GM21423 (cell line): ENCODE data around the gene CLN3.
"Not testable (repeated sequence)": the region's sequence is repeated elsewhere in the genome, so short reads cannot be mapped to it uniquely, and the experiment has no call there.

Experiments used
- ATAC-seq: cut with Tn5 transposase; IDR thresholded peaks from one replicate; pipeline ENCODE4 v1.9.1; 2021; ENCODE audit warnings: mild to moderate bottlenecking, moderate library complexity; ENCODE audit not compliant: unreplicated experiment

Gene CLN3

DNA sequence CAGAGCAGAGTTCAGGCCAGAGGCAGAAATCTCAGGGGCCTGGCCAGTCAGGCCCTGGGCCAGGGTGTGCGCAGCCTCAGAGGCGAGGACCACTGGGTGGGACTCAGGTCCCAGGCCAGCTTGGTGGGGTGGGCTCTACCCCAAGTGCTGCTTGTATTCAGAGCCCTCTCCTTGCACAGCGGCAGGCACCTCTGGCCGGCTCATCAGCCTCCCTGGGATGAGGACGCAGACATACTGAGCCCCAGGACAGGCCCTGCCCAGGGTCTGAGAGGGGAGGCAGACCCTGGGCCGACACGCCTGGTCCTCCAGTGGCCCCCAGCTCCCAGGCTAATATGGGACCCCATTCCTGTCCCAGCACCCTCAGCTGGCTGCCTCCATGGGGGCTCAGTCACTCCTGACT is 22.4 kb upstream of the CLN3 start:
- ATAC-seq: no peak

- ATAC-seq: no peak
Observed at GRCh38 chr16:28513484-28514181, 21.8 kb upstream of the CLN3 start.

DNA sequence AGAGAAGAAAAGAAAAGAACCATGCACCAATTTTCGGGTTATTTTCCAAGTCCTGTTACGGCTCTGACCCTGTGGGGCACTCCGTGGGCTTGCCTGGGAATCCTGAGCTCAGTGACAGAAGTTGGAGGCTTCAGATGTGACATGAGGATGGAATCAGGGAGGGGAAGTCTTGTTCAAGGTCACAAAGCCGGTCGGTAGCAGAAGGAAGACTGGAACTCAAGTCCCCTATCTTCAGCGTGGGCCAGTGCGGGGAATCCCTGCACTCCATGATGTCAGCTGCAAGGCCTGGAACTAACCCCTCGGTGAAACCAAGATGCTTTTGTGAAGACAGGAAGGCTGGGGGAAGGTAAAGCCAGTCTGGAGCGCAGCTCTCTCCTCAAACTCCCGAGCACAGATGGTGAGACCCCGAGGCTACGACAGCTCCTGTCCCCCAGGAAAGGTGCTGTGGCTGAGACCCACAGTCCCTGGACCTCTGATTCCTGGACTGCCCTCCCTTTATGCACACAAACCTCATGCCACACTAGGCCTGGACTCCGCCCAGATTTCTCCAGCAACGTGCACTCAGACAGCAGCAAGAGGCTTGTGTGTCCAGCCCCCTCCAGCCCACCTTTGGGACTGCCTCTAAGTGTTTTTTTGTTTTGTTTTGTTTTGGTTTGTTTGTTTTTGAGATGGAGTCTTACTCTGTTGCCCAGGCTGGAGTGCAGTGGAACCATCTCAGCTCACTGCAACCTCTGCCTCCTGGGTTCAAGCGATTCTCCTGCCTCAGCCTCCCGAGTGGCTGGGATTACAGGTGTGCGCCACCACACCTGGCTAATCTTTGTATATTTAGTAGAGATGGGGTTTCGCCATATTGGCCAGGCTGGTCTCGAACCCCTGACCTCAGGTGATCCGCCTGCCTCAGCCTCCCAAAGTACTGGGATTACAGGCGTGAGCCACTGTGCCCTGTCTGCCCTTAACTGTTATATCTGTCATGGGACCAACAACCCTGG is 20.2 kb upstream of the CLN3 start:
- no peak for ATAC-seq

GRCh38 chr16:28511031-28511430 is 19.2 kb upstream of the CLN3 start:
- no peak for ATAC-seq

GRCh38 chr16:28505489-28506137 is 13.7 kb upstream of the CLN3 start:
- no peak for ATAC-seq

DNA sequence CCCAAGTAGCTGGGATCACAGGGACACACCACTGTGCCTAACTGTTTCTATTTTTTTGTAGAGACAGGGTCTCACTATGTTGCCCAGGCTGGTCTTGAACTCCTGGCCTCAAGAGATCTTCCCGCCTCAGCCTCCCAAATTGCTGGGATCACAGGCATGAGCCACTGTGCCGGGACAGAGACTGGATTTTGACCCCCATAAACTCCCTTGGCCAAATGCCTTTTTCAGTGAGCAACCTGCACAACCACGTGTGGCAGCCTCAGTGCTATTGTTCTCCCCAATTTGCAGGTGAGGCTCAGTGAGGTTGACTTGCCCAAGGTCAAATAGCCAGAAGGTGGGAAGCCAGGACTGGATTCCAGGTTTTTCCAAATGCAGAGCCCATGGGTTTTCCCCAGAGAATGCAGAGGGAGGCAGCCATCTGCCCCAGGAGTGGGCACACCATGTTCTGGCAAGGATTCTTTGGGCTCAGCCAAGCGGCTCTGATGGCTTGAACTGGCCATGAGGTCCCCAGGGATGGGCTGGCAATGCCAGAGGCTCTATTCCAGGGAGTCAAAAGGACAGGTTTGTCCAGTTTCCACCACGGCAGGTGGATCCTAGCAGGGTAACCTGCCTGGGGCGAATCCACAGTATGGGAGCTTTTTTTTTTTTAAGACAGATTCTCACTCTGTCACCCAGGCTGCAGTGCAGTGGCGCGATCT is 13.0 kb upstream of the CLN3 start:
- no peak for ATAC-seq

DNA sequence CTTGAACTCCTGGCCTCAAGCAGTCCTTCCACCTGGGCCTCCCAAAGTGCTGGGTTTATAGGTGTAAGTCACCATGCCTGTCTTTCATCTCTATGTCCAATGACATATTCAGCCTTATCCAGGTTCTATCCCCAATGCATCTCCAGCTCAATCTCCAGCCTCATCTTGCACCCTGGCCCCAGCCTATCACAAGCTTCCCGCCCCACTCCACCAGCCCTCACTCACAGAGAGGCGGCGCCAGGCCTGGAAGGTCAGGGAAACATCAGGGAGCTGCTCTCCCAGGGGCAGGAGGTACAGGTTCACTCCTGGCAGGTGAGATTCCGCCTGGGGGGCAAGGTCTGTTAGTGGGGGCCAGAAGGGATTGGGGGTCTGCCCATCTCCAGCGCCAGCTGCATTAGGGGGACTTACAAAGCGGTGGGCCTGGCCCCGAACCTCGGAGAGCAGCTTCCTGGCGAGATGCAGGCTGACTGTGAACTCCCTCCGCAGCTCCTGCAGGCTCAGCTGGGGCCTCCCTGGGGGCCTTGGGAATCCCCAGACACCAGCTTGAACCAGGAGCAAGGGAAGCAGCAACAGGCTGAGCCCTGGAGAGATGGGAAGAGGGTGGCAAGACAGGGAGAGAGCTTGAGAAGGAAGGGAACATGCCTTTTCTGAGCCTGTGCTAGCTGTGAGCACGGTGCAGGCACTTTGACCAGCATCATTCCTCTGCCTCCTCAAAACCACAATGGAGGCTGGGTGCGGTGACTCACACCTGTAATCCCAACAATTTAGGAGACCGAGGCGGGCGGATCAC is 11.8 kb upstream of the CLN3 start:
- no peak for ATAC-seq

DNA sequence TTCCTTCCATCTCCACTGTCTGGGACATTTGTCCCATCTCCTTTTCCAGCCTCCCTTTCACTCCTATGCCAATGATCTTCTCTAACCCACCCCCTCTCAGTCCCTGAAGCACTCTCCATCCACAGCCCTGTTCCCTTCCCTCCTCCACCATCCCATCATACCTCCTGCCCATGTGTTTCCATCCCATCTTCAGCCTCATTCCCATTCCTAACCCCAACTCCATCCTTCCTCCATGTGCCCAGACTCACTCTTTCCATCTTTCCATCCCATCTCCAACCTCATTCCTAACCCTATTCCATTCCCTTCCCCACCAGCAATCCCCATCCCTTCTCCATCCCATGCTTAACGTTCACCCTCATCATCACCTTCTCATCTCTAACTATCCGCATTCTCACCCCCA is 10.4 kb upstream of the CLN3 start:
- ATAC-seq: no peak

GRCh38 chr16:28501258-28502232 is 9.7 kb upstream of the CLN3 start:
- ATAC-seq: no peak

- not testable (repeated sequence) for ATAC-seq
Observed at GRCh38 chr16:28500476-28501180, 8.8 kb upstream of the CLN3 start.

DNA sequence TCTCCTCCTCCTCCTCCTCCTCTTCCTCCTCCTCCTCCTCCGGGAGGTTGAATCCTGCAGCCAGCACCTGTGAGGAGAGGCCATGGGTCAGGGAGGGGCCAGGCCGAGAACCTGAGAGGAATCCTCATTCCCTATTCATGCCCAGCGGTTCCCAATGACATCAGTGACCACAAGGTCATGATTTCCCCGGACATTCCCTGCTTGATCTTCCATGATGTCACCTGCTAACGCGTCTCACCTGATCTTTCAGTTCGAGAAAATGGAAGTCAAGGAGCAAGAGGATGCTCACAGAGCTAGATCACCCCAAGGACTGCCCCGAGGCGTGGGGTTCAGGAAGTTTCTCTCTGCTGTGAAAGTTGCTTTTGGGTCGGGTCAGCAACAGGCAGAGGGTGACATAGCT is 8.0 kb upstream of the CLN3 start:
- ATAC-seq: no peak

- no peak for ATAC-seq
Observed at GRCh38 chr16:28498666-28499381, 7.0 kb upstream of the CLN3 start.

DNA sequence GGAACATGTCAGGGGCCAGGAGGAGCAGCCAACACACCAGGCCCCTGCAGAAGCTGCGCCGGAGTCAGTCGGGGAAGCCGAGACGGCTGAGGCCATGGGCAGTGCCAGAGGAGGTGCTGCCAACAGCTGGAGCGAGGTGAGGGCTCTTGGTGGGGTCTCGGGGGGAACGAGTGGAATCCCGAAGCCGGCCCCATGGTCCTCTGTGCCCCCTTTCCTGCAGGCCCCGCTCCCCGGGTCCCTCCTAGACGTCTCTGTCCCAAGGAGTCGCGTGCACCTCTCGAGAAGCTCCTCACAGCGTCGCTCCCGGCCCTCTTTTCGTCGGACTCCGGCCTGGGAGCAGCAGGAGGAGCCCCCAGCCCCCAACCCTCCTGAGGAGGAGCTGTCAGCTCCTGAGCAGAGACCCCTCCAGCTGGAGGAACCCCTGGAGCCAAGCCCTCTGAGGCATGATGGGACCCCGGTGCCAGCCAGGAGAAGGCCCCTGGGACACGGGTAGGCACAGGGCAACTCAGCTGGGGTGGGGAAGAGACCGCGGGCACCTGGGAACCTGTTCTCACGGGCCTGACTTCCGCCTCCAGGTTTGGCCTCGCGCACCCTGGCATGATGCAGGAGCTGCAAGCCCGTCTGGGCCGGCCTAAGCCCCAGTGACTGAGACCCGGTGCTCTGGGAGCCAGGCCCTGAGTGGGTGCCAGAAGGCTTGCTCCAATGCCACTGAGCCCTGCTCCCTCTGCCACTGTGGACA is 6.2 kb upstream of the CLN3 start:
- ATAC-seq: no peak

- no peak for ATAC-seq
Observed at GRCh38 chr16:28497386-28497785, 5.5 kb upstream of the CLN3 start.

DNA sequence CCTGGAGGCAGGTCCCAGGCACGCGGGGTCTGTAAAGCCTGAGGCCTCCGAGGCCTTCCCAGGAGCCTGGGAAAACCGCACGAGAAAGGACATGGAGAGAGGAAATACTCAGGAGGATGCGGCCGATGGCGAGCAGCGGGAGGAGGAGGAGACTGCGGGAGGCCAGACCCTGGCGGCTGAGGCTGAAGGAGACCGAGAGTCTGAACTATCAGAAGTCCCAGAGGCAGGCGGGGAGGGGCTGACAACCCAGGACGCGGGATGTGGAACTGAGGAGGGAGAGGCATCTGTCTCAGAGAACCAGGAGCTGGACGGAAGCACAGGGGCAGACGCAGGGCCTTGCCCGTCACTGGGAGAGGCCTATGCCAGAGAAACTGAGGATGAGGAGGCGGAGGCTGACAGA is 5.0 kb upstream of the CLN3 start:
- ATAC-seq: no peak

DNA sequence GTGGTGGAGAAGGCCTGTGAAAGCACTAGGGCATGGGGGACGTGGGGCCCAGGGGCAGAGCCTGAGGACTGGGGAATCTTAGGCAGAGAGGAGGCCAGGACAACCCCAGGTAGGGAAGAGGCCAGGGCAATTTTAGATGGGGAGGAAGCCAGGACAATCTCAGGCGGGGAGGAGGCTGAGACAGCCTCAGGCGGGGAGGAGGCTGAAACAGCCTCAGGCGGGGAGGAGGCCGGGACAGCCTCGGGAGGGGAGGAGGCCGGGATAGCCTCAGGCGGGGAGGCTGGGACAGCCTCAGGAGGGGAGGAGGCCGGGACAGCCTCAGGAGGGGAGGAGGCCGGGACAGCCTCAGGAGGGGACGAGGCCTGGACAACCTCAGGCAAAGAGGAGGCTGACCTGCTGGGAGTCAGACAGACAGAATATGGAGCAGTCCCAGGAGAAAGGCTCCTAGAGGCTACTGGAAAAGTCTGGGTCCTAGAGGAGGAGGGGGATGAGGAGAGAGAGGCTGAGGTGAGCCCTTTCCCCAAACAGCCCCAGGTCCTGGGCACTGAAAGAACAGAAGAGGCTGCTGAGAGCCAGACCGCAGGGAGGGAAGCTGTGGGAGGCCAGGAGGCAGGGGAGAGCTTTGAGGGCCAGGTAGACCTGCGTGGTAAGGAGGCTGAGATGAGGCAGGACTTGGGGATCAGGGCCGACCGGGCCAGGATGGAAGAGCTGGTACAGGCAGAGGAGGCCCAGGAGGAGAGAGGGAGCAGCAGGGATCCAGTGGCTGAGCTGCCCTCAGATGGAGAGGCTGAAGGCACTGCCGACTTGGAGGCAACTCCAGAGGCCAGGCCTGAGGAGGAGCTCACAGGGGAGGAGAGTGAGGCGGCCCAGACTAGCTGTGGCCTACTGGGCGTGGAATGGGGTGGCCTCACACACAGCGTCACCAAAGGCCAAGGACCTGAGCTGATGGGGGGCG is 4.2 kb upstream of the CLN3 start:
- ATAC-seq: no peak
